GM21526 (cell line): ENCODE measurements around the gene HOXD9.

Experiments
- ATAC-seq: cut with Tn5 transposase; IDR thresholded peaks from one replicate; pipeline ENCODE4 v1.9.1; 2021; ENCODE audit warnings: moderate library complexity; ENCODE audit not compliant: unreplicated experiment, low FRiP score

Gene HOXD9

GRCh38 chr2:176085120-176085788 is 37.3 kb upstream of the HOXD9 start:
- ATAC-seq = no peak

DNA sequence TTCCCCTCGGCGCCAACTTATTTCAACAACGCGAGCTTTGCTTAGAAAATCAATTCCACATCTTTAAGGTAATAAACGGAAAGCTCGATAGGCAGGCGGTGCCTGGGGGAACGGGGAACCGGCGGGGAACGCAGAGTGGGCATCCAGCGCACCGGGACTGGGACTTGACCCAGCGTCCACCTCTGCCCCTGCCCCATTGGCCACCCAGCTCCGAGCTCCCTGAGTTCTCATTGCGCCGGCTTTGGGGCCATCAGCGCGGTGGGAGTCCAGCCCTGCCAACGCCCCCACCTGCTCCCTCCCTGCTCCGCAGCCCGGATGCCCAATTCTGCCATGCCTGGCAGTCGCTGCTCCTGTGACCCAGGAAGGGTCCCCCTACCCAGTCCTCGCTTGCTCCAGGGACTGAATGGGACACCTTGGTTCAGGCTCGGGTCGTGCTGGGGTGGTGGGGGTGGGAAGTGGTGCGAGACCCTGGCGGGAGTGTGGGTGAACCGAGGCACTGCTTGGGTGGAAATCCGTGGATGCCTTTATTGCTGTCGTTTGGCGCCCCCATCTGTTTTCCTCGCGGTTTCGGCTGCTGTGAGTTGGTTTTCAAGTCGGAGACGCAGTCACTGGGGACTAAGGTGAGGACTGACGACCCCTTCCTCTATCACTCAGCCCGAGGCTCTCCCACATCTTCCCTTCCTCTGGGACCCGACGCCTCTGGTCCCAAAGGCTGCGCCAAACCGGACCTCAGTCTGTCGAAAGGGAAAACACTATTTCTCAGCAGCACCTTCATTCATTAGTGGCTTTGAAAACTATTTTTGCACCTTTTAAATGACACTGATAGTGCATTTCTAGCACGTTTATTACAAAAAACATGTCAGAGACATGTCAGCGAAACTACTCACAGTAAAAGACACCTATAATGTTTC is 36.4 kb upstream of the HOXD9 start:
- ATAC-seq = no peak

- no peak for ATAC-seq
Measured at GRCh38 chr2:176087330-176088047, 35.0 kb upstream of the HOXD9 start.

DNA sequence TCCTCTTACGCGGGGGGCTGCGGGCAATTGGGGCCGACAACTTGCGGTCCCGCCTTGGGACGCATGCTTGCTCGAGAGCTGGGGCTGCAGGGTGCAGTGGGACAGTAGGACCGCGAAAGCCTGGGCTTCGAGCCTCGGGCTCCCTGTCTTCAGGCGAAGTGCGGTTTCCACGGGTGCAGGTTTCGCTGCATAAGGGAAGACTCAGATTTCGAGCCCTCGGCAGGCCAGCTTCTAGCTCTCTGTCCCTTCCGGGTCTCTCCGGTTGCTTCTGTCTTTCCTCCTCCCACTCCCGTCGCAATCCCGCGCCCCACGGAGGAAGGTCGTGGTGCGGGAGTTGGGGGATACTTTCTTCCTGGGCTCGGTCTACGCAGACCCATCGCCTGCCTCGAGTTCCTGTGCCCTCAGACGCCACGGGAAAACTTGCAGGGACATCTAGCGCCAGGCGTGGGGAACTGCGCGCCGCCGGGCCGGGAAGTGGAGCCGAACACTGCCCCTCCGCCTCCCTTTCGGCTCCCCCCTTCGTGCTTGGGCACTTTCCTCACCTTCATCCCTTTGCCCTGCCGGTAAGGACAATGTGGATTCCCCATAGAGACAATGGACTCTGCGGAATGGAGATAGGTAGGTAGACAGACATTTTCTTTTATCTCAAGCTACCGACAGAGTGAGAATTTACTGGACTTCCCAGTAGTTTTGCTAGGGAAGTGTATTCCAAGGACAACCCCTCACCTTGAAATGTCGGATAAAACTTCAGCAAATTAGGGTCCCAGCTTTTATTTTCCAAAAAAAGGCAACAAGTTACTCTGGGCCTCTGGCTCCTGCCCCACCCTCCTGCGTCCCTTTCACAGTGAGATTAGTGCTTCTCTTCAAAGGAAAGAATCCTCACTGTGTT is 34.2 kb upstream of the HOXD9 start:
- no peak for ATAC-seq

GRCh38 chr2:176088937-176089842 is 33.3 kb upstream of the HOXD9 start:
- no peak for ATAC-seq

DNA sequence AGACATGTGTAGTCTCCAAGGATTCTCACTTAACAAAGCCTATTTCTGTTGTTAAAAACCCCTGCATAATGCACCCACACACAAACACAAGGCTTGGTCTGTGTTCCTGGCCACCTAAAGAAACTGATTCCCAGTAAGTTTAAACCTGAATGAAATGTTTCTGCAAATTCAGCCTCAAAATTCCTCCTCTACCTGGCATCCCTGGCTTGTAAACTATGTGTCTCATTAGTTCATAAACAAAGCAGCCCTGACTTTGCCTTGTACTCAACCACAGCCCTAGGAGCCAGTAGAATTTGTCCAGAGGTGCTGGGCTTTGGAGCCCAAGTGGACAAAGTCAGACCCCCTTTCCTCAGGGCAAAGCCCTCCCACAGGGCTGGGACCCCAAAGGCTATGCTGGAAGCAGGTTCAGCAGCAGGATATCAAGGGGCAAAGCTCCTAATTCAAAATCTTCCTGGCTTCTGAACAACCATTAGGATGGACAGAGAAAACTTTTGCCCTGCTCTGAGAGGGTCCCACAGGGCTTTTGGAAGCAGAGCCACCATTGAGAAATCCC is 32.6 kb upstream of the HOXD9 start:
- ATAC-seq = no peak

GRCh38 chr2:176090862-176091261 is 31.7 kb upstream of the HOXD9 start:
- ATAC-seq = no peak

DNA sequence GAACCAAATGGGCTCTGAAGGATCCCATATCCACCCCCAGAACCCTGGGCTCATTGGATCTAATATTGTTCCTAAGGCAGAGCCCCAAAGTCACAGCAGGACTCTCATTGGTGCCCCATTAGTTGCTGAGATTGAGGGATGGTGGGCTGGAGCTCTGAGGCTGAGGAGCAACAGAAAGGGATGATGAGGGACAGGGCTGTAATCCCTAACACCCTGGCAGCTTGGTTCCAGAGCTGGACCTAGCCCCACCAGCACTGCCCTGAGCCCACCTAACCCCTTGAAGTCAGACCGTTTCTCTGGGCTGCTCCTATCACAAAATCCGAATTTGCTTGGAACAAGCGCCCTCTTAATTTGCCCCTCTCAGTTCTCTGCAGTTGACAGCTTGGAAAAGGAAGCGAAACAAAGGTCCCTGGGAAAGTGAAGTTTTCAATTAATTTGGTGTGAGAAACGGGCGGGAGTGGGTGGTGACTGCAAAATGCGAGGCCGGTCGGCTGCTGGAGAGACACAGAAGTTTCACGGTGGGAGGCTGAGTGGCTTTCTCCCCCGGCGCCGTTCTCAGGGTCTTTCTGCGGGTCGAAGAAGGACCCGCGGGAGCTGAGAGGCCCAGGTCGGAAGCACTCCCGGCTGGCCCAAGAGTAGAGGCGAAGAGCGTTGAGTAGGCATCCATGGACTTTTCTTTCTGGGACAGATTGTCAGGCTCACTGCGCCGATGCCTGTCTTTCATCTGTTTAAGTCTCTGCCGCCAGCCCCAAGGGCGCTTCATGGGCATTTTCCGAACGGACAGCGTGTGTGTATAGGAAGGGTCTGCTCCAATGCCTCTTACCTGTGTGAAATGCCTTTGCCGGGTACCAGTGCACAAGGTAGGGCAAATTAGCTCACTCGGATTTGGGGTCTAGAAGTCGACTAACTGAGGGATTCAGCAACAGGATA is 30.9 kb upstream of the HOXD9 start:
- no peak for ATAC-seq

DNA sequence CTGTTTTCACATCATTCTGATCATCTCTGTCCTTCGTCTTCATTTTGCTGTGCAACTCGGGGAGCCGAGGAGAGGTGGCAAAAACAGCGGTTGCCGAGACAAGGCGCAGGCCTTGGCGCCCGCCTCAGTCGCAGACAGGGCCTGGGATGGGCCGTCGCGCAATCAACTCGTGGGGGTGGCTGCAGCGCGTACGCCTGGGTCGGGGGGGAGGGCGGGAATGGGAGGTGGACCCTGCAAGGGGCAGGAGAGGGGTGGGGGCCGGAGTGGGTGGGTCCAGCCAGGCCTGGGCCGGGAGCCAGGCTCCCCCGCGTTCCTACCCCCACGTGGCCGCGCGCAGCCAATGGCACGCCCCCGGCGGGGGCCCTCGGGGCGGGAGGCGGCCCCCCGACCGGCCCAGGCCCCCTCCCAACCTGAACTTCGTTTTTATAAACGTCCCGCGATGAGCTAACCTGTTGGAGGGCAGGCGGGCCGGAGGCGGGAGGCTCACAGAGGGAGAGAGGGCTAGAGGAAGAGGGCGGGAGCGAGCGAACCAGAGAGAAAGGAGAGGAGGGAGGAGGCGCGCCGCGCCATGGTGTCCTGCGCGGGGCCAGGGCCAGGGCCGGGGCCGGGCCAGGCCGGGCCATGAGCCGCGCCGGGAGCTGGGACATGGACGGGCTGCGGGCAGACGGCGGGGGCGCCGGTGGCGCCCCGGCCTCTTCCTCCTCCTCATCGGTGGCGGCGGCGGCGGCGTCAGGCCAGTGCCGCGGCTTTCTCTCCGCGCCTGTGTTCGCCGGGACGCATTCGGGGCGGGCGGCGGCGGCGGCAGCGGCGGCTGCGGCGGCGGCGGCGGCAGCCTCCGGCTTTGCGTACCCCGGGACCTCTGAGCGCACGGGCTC is 30.0 kb upstream of the HOXD9 start, which contains the start of gene HOXD13:
Gene HOXD13 (plus strand): TSS at position 452 of the 875 bp plus-strand sequence. CDS start 170 bp downstream, at position 622.
- no peak for ATAC-seq

DNA sequence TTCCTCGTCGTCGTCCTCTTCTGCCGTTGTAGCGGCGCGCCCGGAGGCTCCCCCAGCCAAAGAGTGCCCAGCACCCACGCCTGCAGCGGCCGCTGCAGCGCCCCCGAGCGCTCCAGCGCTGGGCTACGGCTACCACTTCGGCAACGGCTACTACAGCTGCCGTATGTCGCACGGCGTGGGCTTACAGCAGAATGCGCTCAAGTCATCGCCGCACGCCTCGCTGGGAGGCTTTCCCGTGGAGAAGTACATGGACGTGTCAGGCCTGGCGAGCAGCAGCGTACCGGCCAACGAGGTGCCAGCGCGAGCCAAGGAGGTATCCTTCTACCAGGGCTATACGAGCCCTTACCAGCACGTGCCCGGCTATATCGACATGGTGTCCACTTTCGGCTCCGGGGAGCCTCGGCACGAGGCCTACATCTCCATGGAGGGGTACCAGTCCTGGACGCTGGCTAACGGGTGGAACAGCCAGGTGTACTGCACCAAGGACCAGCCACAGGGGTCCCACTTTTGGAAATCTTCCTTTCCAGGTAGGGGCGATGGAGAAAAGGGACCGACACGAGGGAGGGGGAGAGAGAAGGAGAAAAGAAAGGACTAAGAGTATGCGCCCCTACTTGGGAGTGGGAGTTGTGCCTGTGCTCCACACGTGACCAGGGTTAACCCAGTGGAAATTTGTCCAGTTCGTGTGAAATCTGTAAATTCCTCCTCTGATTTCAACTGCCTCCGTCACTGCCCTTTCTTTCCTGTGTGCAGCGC is 29.2 kb upstream of the HOXD9 start:
- no peak for ATAC-seq

- ATAC-seq = no peak
Measured at GRCh38 chr2:176093898-176094249, 28.6 kb upstream of the HOXD9 start.

GRCh38 chr2:176094349-176094748 is 28.2 kb upstream of the HOXD9 start:
- ATAC-seq = no peak

DNA sequence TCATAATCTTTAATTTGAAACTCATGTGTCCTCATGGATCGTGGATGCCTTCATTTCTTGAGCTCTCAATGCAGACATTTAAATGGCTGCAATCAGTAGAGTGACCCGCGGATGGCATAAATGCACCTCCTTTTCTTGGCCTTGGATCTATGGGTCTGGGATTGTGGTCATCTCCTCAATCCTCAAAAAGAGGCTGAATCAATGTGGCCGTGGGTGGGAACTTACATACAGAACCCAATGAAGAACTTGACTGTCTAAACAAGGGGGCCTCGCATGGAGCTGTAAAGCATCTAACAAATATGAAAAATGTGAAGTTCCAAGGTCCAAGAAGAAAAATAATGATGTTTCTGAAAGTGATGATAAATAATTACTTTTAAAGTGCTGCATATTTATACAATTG is 27.1 kb upstream of the HOXD9 start:
- ATAC-seq = no peak

DNA sequence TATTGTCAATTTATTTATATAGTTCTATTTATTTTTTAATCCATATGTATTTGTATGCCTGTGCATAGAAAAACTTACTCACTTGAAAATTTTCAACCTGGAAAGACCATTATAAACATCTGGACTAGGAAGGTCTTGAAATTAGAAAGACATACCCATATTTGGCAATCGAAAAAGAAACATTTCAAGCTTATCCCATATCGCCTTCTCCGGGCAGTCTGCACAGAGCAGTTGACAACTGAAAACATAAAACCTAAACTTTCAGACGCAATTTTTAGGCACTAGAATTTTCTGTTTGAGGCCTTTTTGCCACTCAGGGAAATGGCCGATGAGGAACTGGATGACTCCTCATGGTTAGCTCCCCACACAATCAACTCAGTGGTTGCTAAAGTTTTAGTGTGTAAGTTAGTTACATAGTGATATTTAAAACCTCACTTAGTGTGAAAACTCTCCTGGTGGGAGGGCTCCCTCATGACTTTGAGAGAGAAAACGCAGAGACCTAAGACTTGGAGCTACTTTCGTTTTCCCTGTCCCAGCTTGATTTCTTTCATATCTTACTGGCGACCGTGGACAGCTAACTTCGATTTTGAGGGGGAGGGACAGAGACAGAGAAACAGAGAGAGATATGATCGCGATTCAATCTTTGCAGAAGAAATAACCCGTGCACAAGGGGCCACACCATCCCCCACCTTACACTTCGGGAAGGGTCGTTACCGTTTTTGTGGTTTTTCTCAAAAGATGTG is 26.1 kb upstream of the HOXD9 start:
- ATAC-seq = no peak

GRCh38 chr2:176096986-176097819 is 25.3 kb upstream of the HOXD9 start:
- peak; percentile 86 for ATAC-seq
